GM19099 (cell line): ENCODE results near the gene LSM12.
A peak's percentile ranks its signal among the peaks of the same experiment; 100 is the strongest.

ENCODE experiments used
- POLR2A ChIP-seq: IDR thresholded peaks from 3 replicates; pipeline ENCODE4 v1.6.1; 2011; ENCODE audit warnings: low read depth; ENCODE audit not compliant: insufficient read length; ENCODE audit errors: extremely low read depth

The LSM12 gene

GRCh38 chr17:44066204-44066930, at the start of gene LSM12:
Gene LSM12, minus strand, starts transcription at chr17:44066671. Its CDS starts 84 bp downstream, at chr17:44066587.
- TF ChIP-seq POLR2A: peak; percentile 85

DNA sequence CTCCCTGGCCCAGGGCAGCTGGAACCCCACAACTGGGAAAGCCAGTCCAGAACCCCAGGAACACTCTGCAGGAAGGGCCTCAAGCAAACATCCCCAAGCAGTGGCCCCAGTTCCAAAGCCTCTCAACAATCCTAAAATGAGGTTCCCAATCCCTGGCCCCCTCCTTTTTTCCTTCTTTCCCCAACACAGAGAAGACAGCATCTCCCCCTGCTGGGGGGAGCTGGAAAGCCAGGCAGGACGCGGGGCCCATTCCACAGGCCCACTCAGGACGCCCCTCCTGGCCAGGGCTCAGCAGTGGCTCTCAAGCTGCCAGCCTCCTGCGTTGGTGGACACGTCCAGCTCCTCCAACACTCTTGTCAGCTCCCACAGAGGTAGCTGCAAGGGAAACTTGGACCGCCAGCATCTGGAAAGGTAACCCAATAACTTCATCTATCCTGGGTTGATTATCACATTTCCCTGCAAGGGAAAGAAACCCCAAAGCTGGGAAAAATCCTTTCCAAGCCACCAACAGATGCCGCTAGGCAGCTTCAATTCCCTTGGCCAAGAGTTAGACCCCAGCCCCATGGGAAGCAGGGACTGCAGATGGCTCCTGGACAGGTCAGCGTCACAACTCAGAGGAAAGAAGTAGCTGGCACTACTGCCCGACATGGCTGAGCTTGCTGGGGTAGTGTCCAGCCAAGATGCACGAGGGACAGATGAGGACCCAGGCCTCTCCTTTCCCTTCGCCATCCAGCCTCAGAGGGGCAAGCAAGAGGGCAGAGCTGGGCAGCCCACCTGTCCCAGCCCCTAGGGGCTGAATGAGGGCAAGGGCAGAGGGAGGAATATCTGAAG, 49.3 kb upstream of the LSM12 start:
- TF ChIP-seq POLR2A: no peak

GRCh38 chr17:44113868-44114840, 47.7 kb upstream of the LSM12 start:
- no peak for TF ChIP-seq POLR2A

DNA sequence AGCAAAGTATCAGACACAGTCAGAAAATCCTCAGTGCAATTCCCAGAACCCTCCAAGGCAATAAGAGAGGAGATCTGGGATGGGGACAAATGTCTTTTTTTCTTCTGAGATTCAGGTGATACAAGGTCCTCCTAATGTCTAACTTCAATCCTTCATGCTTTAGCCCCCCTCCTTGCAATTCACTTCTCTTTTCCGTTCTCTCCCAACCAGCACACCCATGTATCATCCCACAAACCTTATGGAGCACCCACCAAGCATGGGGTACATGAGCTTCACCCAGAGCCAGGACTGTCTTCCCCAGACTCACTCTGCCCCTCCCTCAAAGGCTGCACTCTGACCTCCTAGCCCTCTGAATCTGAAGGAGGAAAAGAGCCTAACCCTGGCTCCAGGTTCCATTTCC, 46.9 kb upstream of the LSM12 start:
- TF ChIP-seq POLR2A: no peak

- TF ChIP-seq POLR2A: no peak
Observed at GRCh38 chr17:44112284-44113280, 46.1 kb upstream of the LSM12 start.

DNA sequence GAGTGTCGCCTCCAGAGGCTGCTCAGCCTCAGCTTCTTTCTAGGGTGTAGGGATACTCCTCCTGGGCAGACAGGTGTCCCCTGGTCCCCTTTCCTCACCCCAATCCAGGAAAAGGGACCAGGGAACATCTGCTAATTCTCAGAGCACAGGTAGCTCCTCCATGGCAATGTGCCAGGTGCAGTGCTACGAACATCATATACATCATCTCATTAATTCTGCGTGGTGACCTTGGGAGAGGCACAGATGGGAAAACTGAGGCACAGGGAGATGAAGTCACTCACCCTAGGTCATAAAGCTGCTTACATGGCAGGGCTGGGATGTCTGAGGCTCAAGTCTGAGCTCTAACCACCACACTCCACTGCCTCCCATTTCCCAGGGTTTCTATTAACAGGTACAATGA, 45.3 kb upstream of the LSM12 start:
- no peak for TF ChIP-seq POLR2A

DNA sequence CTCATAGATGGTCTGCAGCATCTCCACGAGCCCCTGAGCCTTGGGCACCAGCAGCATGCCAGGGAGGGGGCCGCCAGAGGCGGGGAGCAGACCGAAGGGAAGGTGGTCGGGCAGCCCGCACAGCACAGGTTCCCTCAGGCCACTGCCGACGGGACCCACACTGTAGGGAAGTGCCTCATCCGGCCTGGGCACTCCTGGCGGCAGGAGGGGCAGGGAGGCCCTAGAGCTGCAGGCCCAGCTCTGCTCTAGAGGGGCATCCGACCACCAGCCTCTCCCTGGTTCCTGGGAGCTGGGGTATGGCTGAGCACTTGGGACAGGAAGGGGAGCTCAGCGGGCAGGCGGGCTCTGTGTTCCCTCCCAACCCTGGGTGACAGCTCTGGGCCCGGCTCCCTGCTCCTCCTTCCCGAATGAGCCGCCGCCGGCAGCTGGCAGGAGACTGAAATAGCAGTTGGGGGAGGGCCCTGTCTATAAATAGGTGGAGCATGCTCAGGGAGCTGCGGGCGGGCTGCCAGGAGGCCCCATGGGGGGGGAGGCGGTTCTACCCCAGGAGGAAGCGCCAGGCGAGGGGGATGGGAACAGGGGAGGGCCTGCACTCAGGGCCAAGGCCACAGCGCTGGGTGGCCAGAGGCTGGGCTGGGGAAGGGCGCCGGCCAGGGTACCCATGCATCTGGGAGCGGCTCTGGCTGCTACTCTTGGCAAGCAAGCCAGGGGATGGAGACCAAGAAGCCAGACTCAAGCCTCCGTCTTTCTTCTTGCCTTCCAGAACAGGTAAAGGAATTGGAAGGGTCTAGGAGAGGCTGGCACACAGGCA, 44.6 kb upstream of the LSM12 start:
- peak; percentile 46 for TF ChIP-seq POLR2A

GRCh38 chr17:44110011-44110686, 43.7 kb upstream of the LSM12 start:
- no peak for TF ChIP-seq POLR2A

- no peak for TF ChIP-seq POLR2A
Observed at GRCh38 chr17:44109312-44109630, 42.8 kb upstream of the LSM12 start.

DNA sequence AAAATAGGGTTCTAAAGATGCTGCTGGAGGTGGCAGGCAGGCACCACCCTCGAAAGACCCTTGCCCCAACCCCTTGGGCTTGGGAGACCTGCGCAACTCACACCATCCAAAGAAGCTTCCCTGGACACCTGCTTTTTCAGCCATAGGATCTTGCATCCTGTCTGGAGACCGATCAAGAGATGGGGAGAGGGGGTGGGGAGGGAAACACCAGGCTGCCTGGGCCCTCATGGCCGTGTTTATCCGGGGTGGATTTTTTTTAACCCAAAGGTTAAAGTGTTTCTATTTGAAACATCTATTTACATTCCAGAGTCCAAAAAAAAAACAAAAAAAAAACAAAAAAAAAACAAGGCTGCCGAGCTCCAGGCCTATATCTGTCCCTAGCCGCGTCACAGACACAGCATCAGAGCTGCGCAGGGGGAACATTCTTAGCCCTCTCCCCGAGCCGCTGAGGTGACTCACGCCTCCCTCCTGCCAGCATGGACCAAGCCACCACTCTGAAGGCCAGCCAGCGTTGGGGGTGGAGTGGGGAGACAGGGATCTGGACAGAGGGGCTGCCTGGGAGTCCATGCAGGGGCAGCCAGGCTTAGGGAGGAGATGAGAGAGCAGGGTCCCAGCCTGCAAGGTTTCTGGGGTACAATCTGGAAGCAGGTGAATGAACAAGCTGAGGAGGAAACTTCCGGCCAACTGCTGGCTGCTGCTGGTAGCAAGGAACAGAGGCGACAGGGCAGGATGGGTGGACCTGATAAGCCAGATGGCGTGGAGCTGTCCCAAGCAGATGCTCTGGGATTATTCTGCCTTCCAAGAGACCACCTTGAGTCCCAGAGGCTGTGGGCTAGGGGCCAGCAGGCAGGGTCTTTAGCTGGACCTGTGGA, 42.2 kb upstream of the LSM12 start:
- TF ChIP-seq POLR2A: no peak

DNA sequence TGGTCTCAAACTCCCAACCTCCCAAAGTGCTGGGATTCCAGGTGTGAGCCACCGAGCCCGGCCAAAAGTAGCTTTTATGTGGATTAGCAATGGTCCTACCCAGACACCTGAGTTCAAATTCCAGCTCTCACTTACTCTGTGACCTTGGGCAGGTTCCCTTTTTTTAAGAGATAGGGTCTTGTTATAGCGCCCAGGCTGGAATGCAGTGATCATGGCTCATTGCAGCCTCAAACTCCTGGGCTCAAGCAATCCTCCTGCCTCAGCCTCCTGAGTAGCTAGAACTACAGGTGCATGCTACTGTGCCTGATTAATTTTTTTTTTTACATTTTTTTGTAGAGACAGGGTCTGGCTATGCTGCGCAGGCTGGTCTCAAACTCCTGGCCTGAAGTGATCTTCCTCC, 40.3 kb upstream of the LSM12 start:
- TF ChIP-seq POLR2A: no peak

GRCh38 chr17:44105941-44106340, 39.5 kb upstream of the LSM12 start:
- TF ChIP-seq POLR2A: no peak
